Left ventricle myocardium superior (tissue), 1 donor: ENCODE data around the gene PTPRN2. TPM values are rescaled to one million over a fixed set of nuclear protein-coding genes. Genes with fewer than 3 reads are reported as not detected.
A peak's percentile ranks its signal among the peaks of the same experiment; 100 is the strongest.

ENCODE experiments used
- ATAC-seq: fragments of 200-7000 bp; cut with Tn5 transposase; one replicate; pipeline ENCODE4 v1.9.1; 2020; ENCODE audit warnings: mild to moderate bottlenecking, moderate library complexity
- DNase-seq: peaks from one replicate; pipeline ENCODE4 v3.0.0-alpha.2; 2020
- intact Hi-C: fragments of 100-400 bp; cut with micrococcal nuclease; formaldehyde crosslinking; loops from one replicate; pipeline ENCODE4 v1.11.0; 2022
- total RNA-seq: library from RNA; stranded (reverse); fragmentation: NEBNext Ultra II Directional; extraction: Animal tissue kit (Norgen Biotek cat#: 25700); gene quantifications from one replicate; pipeline ENCODE4 v1.2.1, GENCODE V29; 2021
- donor health status: DM: no; HTN: yes; CAD: no; lungs with severe emphysema.

Gene PTPRN2
- total RNA-seq, 1 donor from 2014 or later: 1.3 TPM

DNA sequence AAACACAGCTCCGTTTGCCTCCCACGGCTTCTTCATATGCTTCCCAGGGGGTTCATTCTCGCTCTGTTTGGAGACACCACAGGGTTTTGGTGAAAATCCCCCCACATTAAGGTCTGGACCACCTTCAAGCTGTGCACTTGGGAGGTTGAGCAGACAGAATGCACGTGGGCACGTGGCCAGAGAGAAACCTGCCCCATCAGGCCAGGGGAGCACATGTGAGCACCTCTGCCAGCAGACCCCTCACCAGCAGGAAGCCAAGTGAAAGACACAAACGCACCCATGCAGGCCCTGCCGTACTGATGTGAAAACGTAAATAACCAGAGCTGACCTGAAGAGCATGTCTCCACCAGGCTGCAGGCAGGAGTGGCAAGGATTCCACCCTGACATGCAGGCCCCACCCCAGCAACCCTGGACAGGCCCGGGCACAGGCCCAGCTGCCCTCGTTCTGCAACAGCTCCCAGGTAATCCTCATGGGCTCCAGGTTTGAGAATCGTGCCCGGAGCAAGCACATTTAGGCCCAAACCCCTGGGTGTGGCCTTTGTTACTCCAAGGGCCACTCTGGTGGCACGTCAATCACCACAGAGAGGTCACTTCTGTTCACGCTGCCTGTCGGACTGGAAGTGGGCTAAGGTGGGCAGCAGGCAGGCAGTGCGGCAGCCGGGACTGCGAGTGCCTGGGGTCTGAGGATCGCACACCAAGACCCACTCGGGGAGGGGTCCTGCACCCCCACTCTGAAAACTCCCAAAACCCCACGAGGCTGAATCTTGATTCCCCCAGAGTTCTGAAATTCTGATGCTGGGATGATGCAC lies 184.4 kb downstream of the PTPRN2 start:
- ATAC-seq: no peak
- intact Hi-C loops: no loop called here
- no peak for DNase-seq

DNA sequence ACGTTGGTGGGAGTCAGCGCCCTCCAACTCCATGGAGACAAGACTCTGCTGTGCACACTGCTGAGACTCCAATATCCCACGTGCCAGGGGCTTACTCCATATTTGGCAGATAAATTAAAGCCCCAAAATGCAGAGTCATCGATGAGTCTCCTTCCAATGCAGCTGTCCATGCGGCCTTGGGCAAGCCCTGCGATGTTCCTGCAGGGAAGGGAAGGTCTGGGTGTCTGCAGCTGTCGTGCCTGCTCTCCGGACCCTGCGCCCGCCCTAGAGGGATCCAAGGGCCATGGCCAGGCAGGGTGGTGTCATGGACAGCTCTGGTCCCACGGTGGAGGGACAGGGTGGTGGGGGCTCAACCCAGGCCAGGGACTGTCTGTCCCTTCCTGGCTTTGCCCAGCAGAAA lies 185.2 kb downstream of the PTPRN2 start:
- DNase-seq: no peak
- intact Hi-C loops: no loop called here
- no peak for ATAC-seq

DNA sequence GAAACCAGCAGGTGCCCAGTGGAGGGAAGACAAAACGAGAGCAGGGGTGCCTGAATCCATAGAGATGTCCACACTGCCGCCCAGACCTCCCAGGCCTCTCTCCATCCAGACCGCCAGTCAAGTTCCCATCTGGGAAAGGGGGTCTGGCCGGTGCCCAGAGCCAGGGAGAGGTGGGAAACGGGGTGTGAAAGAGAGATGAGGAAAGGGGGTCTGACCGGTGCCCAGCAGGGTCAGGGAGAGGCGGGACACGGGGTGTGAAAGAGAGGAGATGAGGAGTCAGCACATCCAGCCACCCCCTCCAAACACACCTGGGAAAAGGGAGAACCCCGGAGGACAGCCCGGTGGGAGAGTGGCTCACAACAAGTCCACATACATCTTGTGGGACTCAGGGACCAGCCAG lies 185.8 kb downstream of the PTPRN2 start:
- intact Hi-C loops: no loop called here
- ATAC-seq (no peak), DNase-seq (no peak)

DNA sequence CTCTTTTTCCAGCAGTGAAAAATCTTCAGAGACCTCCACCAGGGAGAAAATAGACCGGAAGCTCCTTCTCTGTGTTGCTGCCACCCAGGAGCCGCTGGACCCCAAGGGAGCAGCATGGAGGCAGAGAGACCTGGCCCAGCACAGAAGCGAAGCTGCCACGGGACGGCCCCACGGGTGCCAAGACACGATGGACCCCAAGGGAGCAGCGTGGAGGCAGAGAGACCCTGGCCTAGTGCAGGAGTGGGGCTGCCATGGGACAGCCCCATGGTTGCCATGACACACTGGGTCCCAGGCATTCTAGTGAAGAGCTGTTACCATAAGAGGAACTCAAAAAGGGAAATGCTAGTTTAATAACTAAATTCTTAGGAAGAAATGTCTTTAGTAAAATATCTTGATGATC lies 186.3 kb downstream of the PTPRN2 start:
- ATAC-seq: no peak
- intact Hi-C loops: no loop called here
- DNase-seq: no peak

DNA sequence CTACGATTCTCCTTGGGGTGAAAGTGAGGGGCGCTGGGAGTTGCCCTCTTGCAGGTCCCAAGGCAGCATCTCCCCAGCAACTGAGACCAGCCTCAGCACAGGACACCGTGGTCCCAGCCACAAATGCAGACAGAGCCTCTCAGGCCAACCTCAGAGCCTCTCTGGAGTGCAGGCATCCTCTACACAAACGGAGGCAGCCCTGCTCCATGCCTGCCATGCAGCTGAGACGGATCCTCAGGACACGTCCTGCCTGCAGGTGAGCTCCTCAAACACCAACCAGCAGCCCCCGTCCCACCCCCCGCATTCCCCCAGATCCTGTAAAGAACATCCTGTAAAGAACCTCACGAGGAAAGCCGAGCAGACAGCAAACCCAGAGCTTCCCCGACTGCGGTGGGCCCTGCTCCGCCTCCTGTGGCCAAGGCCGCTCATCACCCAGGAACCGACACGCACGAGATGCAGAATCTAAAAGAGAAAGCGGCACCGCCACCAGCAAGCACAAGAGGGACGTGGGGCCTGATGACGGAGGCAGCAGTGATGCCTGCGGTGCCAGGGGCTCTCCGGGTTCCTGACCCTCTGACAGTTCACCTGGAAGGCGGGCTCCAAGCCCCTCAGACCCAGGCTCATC lies 186.9 kb downstream of the PTPRN2 start:
- intact Hi-C loops: no loop called here
- no peak for ATAC-seq
- no peak for DNase-seq

DNA sequence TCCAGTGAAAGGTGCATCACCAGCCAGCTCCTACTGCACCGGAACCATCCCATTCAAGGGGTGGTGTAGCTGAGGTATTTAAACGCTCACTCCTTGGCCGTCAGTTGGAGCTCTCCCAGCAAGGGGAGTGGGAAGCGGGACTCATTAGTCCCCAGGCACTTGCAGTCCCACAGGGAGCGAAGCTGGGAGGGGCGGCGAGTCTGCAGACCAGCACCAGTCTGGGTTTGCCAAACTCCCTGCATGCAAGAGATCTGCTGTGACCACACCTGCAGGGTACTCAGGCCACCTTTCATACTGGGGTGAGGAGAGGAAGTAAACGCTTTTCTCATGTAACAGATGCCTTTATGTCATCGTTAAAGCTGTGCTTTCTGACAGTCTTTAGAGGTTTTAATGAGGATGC lies 187.9 kb downstream of the PTPRN2 start:
- intact Hi-C loops: no loop called here
- DNase-seq (no peak), ATAC-seq (no peak)

DNA sequence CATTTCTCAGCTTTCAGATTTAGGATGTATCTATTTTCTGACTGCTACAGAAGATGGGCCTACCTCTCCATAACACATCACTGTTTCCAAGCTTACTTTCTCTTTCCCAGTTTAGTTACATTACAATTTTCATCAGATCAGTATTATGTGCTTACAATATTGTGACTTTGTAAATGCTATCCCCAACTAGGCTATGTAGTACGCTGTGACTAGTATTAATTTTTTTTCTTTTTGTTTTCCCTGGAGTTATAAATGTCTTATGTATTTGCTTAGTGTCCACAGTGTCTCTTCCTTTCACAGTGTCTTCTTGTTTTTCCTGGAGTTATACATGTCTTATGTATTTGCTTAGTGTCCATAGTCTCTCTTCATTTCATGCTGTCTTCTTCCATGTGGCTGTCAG lies 188.9 kb downstream of the PTPRN2 start:
- intact Hi-C loops: no loop called here
- DNase-seq (no peak), ATAC-seq (no peak)

DNA sequence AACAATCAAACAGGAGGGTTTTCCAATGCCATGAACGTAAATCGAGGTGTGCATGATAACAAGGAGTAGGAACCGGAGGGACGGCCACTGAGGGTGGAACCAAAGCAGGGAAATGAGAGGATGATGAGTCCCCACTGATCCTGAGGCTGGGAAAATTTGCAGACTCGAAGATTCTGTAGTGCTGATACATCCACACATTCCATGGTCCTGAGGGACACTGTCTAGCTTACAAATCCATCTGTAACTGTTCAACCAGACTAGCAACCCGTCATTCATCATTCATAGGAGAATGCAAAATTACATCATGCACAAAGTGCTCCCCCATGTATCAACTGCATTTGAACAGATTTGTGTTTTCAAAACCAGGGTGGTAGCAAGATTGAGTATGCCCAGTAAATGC lies 189.7 kb downstream of the PTPRN2 start:
- intact Hi-C loops: no loop called here
- no peak for DNase-seq
- no peak for ATAC-seq

DNA sequence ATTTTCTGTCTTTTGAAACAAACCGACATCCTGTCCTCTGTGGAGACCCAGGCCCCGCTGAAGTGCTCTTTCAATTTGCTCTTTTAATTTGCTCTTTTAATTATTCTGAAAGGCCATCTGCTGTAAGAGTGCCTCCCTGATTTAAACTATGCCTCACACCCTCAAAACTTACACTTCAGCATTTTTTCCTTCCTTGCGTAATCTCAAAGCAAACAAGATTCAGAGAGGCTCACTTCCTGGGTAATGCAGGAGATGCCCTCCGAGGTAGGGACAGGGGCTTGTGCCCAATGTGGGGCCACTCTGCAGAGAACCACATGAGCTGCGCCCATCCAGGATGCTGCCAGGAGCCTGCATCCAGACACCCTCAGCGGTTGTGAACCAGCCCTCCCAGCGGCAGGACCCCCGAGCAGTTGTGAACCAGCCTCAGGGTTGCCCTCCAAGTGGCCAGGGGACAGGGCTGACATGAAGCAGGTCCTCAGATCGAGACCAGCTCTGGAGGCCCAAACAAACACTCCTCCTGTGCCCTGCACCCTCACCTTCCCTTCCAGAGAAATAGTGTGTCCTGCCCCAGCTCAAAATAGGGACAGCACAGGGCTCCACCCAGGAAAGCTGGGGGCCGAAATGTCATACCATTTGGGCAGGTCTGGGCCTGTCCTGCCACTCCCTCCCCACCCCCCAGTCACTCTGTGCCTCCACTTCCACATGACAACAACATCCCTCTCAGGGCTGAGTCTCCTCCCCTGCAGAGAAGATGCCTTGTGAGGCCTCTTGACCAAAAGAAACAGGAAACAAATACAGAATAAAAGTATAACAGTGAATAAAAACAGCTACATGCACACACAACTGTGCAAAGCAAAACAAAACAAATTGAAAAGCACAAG lies 190.4 kb downstream of the PTPRN2 start:
- DNase-seq (no peak), ATAC-seq (no peak)
- intact Hi-C loops: no loop called here

DNA sequence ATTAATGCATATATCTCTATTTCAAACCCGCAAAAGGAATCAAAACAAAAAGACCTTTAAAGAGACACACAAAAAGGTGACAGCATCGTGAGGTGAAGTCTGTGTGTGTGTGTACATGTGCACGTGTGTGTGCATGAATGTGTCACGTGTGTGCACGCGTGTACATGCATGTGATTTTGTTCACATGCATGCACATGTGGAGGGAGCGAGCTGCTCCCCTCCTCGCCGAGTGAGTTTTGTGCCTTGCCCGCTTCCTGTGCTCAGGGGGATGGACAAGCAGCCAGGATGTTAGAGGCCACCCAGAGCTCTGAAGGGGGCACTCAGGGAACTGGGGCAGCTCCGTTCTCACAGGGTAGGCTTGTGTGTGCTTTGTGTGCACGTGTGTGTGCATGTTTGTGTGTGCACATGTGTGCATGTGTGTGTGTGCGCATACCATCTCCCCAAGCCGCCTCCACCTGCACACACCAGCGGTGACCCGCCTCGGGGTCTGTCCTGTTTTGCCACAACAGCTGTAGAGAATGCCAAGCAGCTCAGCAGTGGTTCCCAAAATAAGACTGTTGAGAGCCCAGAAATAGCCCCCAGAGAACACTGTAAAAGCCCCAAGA lies 191.2 kb downstream of the PTPRN2 start:
- DNase-seq (no peak), ATAC-seq (no peak)
- intact Hi-C loops: no loop called here

DNA sequence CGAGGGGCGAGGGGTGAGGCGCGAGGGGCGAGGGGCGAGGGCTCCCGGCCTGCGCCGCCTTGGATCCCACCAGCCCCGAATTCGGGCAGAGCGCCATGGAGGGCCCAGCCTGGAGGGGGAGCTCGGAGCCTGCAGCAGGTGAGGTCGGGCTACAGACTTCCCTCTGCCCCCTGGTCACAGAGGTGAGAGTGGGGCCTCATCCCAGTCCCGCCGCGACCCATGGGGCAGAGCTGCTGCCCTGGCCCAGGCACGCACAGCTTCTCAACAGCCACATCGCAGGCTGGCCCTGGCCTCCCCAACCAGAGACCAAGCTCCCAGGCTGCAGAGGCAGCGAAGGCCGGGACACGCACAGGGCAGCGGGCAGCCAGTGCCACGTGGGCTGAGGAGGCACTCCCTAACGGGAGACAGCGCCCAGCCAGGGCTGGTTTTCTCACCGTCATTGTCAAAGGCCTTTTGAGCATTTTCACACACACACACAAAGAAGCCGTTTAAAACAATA lies 191.8 kb downstream of the PTPRN2 start:
- intact Hi-C loops: no loop called here
- DNase-seq: no peak
- no peak for ATAC-seq

DNA sequence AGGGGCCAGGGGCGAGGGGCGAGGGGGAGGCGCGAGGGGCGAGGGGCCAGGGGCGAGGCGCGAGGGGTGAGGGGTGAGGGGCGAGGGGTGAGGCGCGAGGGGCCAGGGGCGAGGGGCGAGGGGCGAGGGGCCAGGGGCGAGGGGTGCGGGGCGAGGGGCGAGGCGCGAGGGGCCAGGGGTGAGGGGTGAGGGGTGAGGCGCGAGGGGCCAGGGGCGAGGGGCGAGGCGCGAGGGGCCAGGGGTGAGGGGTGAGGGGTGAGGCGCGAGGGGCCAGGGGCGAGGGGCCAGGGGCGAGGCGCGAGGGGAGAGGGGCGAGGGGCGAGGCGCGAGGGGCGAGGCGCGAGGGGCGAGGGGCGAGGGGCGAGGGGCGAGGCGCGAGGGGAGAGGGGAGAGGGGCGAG lies 192.3 kb downstream of the PTPRN2 start:
- DNase-seq (no peak), ATAC-seq (no peak)
- intact Hi-C loops: no loop called here

DNA sequence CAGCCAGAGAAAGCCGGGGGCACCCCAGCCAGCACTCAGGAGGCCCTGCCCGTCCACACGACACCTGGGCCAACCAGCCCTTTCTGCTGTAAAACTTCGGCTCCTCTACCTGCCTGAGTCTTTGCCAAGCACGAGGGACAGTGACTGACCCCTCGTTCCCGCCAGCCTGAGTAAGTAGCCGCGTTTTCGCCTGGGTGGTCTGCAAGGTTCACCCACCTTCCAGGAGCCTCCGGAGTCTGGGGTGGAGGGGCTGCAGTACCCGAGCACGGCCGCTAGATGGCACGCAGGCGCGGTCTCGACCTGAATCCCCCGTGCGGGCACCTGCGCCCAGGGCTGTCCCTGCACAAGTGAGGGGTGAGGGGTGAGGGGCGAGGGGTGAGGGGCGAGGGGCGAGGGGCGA lies 192.7 kb downstream of the PTPRN2 start:
- DNase-seq (peak; percentile 51), ATAC-seq (no peak)
- intact Hi-C loops: no loop called here

DNA sequence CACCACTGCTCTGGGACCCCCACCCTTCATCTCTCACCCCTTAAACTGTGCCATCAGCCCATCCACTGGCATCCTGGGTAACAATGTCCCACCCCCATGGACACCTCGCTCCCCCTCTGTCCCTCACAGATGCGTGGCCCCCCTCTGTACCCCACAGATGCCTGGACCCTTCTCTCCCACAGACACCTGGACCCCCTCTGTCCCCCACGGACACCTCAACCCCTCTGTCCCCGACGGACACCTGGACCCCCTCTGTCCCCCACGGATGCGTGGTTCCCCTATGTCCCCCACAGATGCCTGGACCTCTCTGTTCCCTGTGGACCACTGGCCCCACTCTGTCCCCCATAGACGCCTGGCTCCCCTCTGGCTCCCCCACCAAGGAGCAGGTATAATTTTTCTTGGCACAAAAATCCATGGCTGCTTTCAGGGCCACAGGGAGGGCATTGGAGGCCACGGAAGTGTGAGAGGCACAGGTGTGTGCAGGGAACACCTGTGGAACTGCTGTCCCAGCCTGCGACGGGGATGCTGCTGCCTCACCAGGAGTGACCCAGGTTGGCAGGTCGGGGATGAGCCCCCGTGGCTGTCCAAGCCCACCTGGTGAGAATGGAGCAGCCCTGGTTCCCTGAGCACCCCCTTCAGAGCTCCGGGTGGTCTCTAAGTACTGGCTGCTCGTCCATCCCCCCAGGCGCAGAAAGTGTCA lies 193.5 kb downstream of the PTPRN2 start:
- DNase-seq (no peak), ATAC-seq (no peak)

DNA sequence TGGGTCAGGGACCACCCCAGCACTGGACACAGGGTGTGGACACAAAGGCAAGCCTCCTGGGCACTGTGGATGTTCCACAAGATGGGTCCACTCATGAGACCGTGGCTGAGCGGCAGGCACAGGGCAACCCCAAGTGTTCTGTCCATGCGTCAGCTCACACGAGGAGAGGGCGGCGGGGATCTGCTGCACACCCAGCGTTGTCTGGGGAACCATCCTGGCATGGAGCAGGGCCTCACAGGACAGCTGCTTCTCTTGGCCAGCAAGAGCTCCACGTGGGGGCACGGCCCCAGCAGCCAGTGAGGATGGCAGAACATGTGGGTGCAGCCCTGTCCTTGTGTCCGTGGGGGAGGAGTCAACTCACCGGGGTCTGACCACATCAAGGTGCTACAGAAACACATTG lies 195.4 kb downstream of the PTPRN2 start:
- intact Hi-C loops: no loop called here
- DNase-seq (no peak), ATAC-seq (no peak)

More for the DNA sequence above, 193.5 kb downstream of the PTPRN2 start:
- intact Hi-C loops: no loop called here

DNA sequence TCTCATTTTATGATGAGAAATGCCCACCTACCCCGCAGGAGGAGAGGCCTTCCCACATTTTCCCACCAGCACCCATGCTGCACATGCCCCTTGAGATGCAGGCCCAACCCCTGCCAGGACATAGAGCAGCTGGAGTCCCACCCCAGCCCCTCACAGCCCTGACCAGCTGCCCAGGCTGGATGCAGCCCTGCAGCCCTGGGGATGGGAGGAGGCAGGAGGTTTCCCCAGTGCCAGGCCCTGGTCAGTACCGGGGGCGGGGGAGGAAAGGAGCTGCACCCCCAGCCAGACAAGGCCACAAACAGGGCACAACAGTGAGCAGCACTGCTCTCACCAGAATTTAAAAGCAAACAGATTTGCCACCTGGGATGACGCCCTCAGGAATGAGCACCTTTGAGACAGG lies 196.1 kb downstream of the PTPRN2 start:
- peak; percentile 4 for DNase-seq
- intact Hi-C loops: no loop called here
- no peak for ATAC-seq

DNA sequence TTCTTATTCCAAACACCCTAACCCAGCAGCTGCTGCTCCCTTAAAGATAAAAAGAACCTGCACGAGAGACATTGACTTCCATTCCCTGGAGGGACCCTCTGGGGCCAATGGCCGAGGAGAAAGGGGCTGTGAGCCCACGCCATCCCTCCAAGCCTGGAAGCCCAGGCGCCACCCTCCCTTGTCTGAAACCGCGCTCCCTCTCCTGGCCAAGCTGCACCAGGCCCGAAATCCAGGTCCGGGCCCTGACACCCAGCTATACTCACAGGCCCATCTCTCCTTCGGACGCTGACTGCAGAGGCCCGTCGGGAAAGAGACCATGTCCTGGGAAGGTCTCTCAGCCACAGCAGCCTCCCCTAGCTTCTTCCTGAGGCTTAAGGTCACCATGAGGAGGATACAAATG lies 196.5 kb downstream of the PTPRN2 start:
- intact Hi-C loops: no loop called here
- DNase-seq (no peak), ATAC-seq (no peak)

DNA sequence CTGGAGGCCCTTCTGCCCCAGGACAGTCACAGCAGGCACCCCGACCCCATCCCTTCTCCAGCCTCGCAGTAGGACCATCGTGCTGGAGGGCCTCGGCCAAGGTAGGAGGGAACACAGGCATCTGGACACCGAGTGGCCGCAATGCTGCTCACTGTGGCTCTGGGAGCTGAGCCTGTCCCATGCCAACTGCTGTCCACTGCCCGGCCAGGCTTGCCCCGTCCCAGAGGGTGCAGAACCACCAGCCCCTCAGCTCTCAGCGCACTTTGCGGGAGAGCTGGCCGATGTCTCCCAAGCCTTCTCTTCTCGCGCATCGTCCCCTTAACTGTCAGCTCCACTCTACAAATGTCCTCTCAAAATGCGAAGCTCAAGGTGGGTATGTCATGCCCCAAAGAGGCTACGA lies 197.2 kb downstream of the PTPRN2 start:
- DNase-seq (peak; percentile 18), ATAC-seq (no peak)
- intact Hi-C loops: no loop called here
